ENCODE measurements around the gene RPP30. TPM values are rescaled to one million over a fixed set of nuclear protein-coding genes. Genes with fewer than 3 reads are reported as not detected.

The RPP30 gene
- total RNA-seq, 4 donors from 2014 or later: 21.6 to 31.8 (median 25.7) TPM

GRCh38 chr10:90912854-90913479 lies 41.2 kb downstream of the RPP30 start:
- TF ChIP-seq POLR2A (IDR thresholded peaks at IDR 0.05; ENCODE audit: low read depth) (no peak), POLR2AphosphoS5 (IDR thresholded peaks at IDR 0.05) (no peak), EP300 (IDR thresholded peaks at IDR 0.05) (no peak), CTCF (IDR thresholded peaks at IDR 0.05) (no peak)
- 91% methylated on average over 7 of the region's 7 CpGs for WGBS
- DNase-seq (ENCODE audit: extremely low spot score): no peak
- intact Hi-C loops (cut with DNase I): loop anchor here (5.0 kb wide), 1 partner anchor 94 kb away; no protein-coding TSS in a partner anchor
- Histone ChIP-seq H3K27me3 (peaks cover 0 to 11% (median 0%) of the 10 kb centered on the region in 4 donors), H3K4me3 (no peak overlapping the region), H3K9me3 (no peaks in the 10 kb centered on the region), H3K36me3 (peaks cover 0 to 32% (median under 1%) of the 10 kb centered on the region in 4 donors), H3K4me1 (peaks cover 0 to 6% (median 5%) of the 10 kb centered on the region in 4 donors), H3K27ac (replicated peaks in 1 of 4) (no peak overlapping the region)

- H3K4me1 ChIP-seq: peaks cover 0 to 6% (median 5%) of the 10 kb centered on the region in 4 donors
- 95% methylated on average over 2 of the region's 2 CpGs for WGBS
- H3K36me3 ChIP-seq: peaks cover 0 to 41% (median 0%) of the 10 kb centered on the region in 4 donors
- DNase-seq (ENCODE audit: extremely low spot score): no peak
- H3K4me3 ChIP-seq: no peak overlapping the region
- intact Hi-C loops (cut with DNase I): loop anchor here (5.0 kb wide), 1 partner anchor 93 kb away; no protein-coding TSS in a partner anchor
- H3K9me3 ChIP-seq: no peaks in the 10 kb centered on the region
- peaks cover 0 to 14% (median 0%) of the 10 kb centered on the region in 4 donors for H3K27me3 ChIP-seq
- no peak for TF ChIP-seq POLR2AphosphoS5 (IDR thresholded peaks at IDR 0.05)
- no peak for TF ChIP-seq CTCF (IDR thresholded peaks at IDR 0.05)
- no peak for TF ChIP-seq EP300 (IDR thresholded peaks at IDR 0.05)
- TF ChIP-seq POLR2A (IDR thresholded peaks at IDR 0.05; ENCODE audit: low read depth): no peak
- H3K27ac ChIP-seq (replicated peaks in 1 of 4): no peak overlapping the region
Observed at GRCh38 chr10:90913774-90914420, 42.1 kb downstream of the RPP30 start.

GRCh38 chr10:90914992-90915765 lies 43.4 kb downstream of the RPP30 start:
- Histone ChIP-seq H3K4me3 (no peak overlapping the region), H3K27ac (replicated peaks in 1 of 4) (no peak overlapping the region), H3K4me1 (peaks cover 0 to 6% (median 5%) of the 10 kb centered on the region in 4 donors), H3K27me3 (peaks cover 0 to 16% (median 0%) of the 10 kb centered on the region in 4 donors), H3K9me3 (no peaks in the 10 kb centered on the region), H3K36me3 (peaks cover 0 to 54% (median 0%) of the 10 kb centered on the region in 4 donors)
- 89% methylated on average over 9 of the region's 10 CpGs for WGBS
- DNase-seq (ENCODE audit: extremely low spot score): no peak
- intact Hi-C loops (cut with DNase I): loop anchor here (5.0 kb wide), 1 partner anchor 92 kb away; no protein-coding TSS in a partner anchor
- TF ChIP-seq CTCF (IDR thresholded peaks at IDR 0.05): no peak
- no peak for TF ChIP-seq POLR2A (IDR thresholded peaks at IDR 0.05; ENCODE audit: low read depth)
- TF ChIP-seq EP300 (IDR thresholded peaks at IDR 0.05): no peak
- no peak for TF ChIP-seq POLR2AphosphoS5 (IDR thresholded peaks at IDR 0.05)

GRCh38 chr10:90915766-90916075 lies 43.9 kb downstream of the RPP30 start:
- Histone ChIP-seq H3K9me3 (no peaks in the 10 kb centered on the region), H3K36me3 (peaks cover 0 to 57% (median 0%) of the 10 kb centered on the region in 4 donors), H3K27ac (replicated peaks in 1 of 4) (no peak overlapping the region), H3K27me3 (peaks cover 0 to 19% (median 0%) of the 10 kb centered on the region in 4 donors), H3K4me3 (no peak overlapping the region), H3K4me1 (peaks cover 0 to 6% (median 5%) of the 10 kb centered on the region in 4 donors)
- DNase-seq (ENCODE audit: extremely low spot score): no peak
- intact Hi-C loops (cut with DNase I): no loop called here
- TF ChIP-seq EP300 (IDR thresholded peaks at IDR 0.05): no peak
- TF ChIP-seq CTCF (IDR thresholded peaks at IDR 0.05): no peak
- no peak for TF ChIP-seq POLR2AphosphoS5 (IDR thresholded peaks at IDR 0.05)
- TF ChIP-seq POLR2A (IDR thresholded peaks at IDR 0.05; ENCODE audit: low read depth): no peak
- 51% methylated on average over 4 of the region's 11 CpGs for whole genome bisulfite sequencing

Measured in esophagus muscularis mucosa (tissue), 4 donors.